Neuronal stem cell (in vitro differentiated cells): ENCODE results near the gene MAP3K5.

Source experiments
- DNase-seq: peaks from one replicate; pipeline ENCODE4 v3.0.0-alpha.2; 2013; ENCODE audit warnings: low spot score
- H2AFZ ChIP-seq: one replicate; pipeline ENCODE4 v1.6.1; 2013; ENCODE audit warnings: mild to moderate bottlenecking, low read length, inconsistent platforms
- H2AK5ac ChIP-seq: 2 replicates; pipeline ENCODE4 v1.6.1; 2013; ENCODE audit warnings: low read depth, mild to moderate bottlenecking, inconsistent platforms, low read length, moderate library complexity, mixed read lengths
- H2BK120ac ChIP-seq: 2 replicates; pipeline ENCODE4 v1.6.1; 2013; ENCODE audit warnings: low read depth, mild to moderate bottlenecking, inconsistent platforms, low read length, moderate library complexity, mixed read lengths
- H2BK12ac ChIP-seq: one replicate; pipeline ENCODE4 v1.6.1; 2013; ENCODE audit warnings: low read length, inconsistent platforms
- H2BK15ac ChIP-seq: 2 replicates; pipeline ENCODE4 v1.6.1; 2013; ENCODE audit warnings: mild to moderate bottlenecking, low read length, inconsistent platforms, mixed read lengths
- H2BK5ac ChIP-seq: one replicate; pipeline ENCODE4 v1.6.1; 2013; ENCODE audit warnings: inconsistent platforms, mild to moderate bottlenecking, low read length, moderate library complexity
- H3K14ac ChIP-seq: one replicate; pipeline ENCODE4 v1.6.1; 2013; ENCODE audit warnings: low read length, inconsistent platforms
- H3K18ac ChIP-seq: 2 replicates; pipeline ENCODE4 v1.6.1; 2013; ENCODE audit warnings: low read length, inconsistent platforms
- H3K23ac ChIP-seq: 2 replicates; pipeline ENCODE4 v1.6.1; 2013; ENCODE audit warnings: low read depth, mild to moderate bottlenecking, mixed read lengths, low read length, inconsistent platforms; ENCODE audit not compliant: poor library complexity
- H3K27ac ChIP-seq: replicated peaks from 3 replicates; pipeline ENCODE4 v1.5.1; 2013; ENCODE audit warnings: low read length, inconsistent platforms
- H3K27me3 ChIP-seq, 3 experiments: 2 replicates each; pipeline ENCODE4 v1.6.1; 2013; ENCODE audit warnings: low read length in 3 of 3, mild to moderate bottlenecking in 2 of 3, inconsistent platforms in 1 of 3, low read depth in 1 of 3, mixed read lengths in 1 of 3, moderate library complexity in 1 of 3; ENCODE audit not compliant: control insufficient read depth in 3 of 3, insufficient read depth in 3 of 3
- H3K36me3 ChIP-seq, 2 donors: replicated peaks in 1 of 2; 2 replicates each; pipeline ENCODE4 v1.6.1; 2013; ENCODE audit warnings: low read length in 2 of 2; ENCODE audit not compliant: control insufficient read depth in 2 of 2, insufficient read depth in 2 of 2
- H3K4ac ChIP-seq: 2 replicates; pipeline ENCODE4 v1.6.1; 2013; ENCODE audit warnings: inconsistent platforms, mild to moderate bottlenecking, low read length, moderate library complexity
- H3K4me1 ChIP-seq, 2 donors: 1 replicate in 1 of 2; 2 replicates in 1 of 2; pipeline ENCODE4 v1.6.1; 2013; ENCODE audit warnings: low read length in 2 of 2, low read depth in 1 of 2; ENCODE audit not compliant: control insufficient read depth in 2 of 2, insufficient read depth in 1 of 2
- H3K4me2 ChIP-seq: one replicate; pipeline ENCODE4 v1.6.1; 2013; ENCODE audit warnings: mild to moderate bottlenecking, low read length, inconsistent platforms; ENCODE audit not compliant: insufficient read depth, poor library complexity, severe bottlenecking
- H3K4me3 ChIP-seq, 2 donors: 2 replicates each; pipeline ENCODE4 v1.5.1; 2013; ENCODE audit warnings: low read length in 2 of 2, mild to moderate bottlenecking in 2 of 2, inconsistent platforms in 1 of 2, moderate library complexity in 1 of 2
- H3K79me1 ChIP-seq: one replicate; pipeline ENCODE4 v1.6.1; 2013; ENCODE audit warnings: low read depth, mild to moderate bottlenecking, inconsistent platforms, low read length, moderate library complexity
- H3K9ac ChIP-seq: one replicate; pipeline ENCODE4 v1.6.1; 2013; ENCODE audit warnings: mild to moderate bottlenecking, low read depth, low read length, inconsistent platforms; ENCODE audit not compliant: poor library complexity
- H3K9me3 ChIP-seq, 2 donors: replicated peaks in 1 of 2; 2 replicates each; pipeline versions ENCODE3 to v1.6.1; 2013; ENCODE audit warnings: low read length in 2 of 2, mild to moderate bottlenecking in 2 of 2, inconsistent platforms in 1 of 2, low read depth in 1 of 2, mixed read lengths in 1 of 2, moderate library complexity in 1 of 2; ENCODE audit not compliant: control insufficient read depth in 2 of 2, insufficient read depth in 1 of 2
- H4K8ac ChIP-seq: one replicate; pipeline ENCODE4 v1.6.1; 2013; ENCODE audit warnings: low read depth, mild to moderate bottlenecking, inconsistent platforms, low read length, moderate library complexity
- H4K91ac ChIP-seq: one replicate; pipeline ENCODE4 v1.6.1; 2013; ENCODE audit warnings: low read length, low read depth, mild to moderate bottlenecking, inconsistent platforms; ENCODE audit not compliant: poor library complexity
- WGBS, 2 donors: extraction: QIAGEN DNeasy Blood & Tissue Kit; methylation state at CpG; one replicate each; pipeline ENCODE4 v1.1.7; 2013; ENCODE audit warnings: missing lambda C conversion rate in 2 of 2, mixed read lengths in 1 of 2; ENCODE audit not compliant: insufficient read length in 2 of 2, insufficient replicate concordance in 1 of 2; ENCODE audit errors: extremely low coverage in 2 of 2; 5-methylcytosine and 5-hydroxymethylcytosine counted together

The MAP3K5 gene

GRCh38 chr6:136720045-136720770 is 72.1 kb downstream of the MAP3K5 start:
- no peak overlapping the region for H2BK15ac ChIP-seq
- no peak overlapping the region for H2AK5ac ChIP-seq
- no peak overlapping the region for H3K4me2 ChIP-seq
- no peaks in the 10 kb centered on the region for H3K79me1 ChIP-seq
- H3K36me3 ChIP-seq = no peaks in the 10 kb centered on the region
- no peak overlapping the region for H3K18ac ChIP-seq
- no peak overlapping the region for H2BK12ac ChIP-seq
- H4K91ac ChIP-seq = no peak overlapping the region
- peak overlapping the region; percentile 22 for H2AFZ ChIP-seq
- no peak overlapping the region for H2BK120ac ChIP-seq
- no CpG with 5 or more reads among the region's 13 CpGs for WGBS, 2 donors
- H3K9me3 ChIP-seq = no peaks in the 10 kb centered on the region
- no peak overlapping the region for H3K9ac ChIP-seq
- no peaks in the 10 kb centered on the region for H3K27me3 ChIP-seq
- no peak overlapping the region for H3K23ac ChIP-seq
- H3K27ac ChIP-seq = no peak overlapping the region
- no peak overlapping the region for H3K14ac ChIP-seq
- no peak for DNase-seq
- no peak overlapping the region for H3K4me3 ChIP-seq
- H3K4me1 ChIP-seq = no peaks in the 10 kb centered on the region
- H3K4ac ChIP-seq = no peak overlapping the region
- H2BK5ac ChIP-seq = no peak overlapping the region
- no peak overlapping the region for H4K8ac ChIP-seq

- Histone ChIP-seq H2AFZ (peak overlapping the region; percentile 22), H3K79me1 (no peaks in the 10 kb centered on the region), H3K36me3 (no peaks in the 10 kb centered on the region), H3K4me3 (no peak overlapping the region), H3K27ac (no peak overlapping the region), H3K4me1 (no peaks in the 10 kb centered on the region), H2BK5ac (no peak overlapping the region), H4K91ac (no peak overlapping the region), H2BK12ac (no peak overlapping the region), H4K8ac (no peak overlapping the region), H3K18ac (no peak overlapping the region), H3K27me3 (no peaks in the 10 kb centered on the region), H2AK5ac (no peak overlapping the region), H2BK120ac (no peak overlapping the region), H2BK15ac (no peak overlapping the region), H3K4ac (no peak overlapping the region), H3K9ac (no peak overlapping the region), H3K9me3 (no peaks in the 10 kb centered on the region), H3K4me2 (no peak overlapping the region), H3K23ac (no peak overlapping the region), H3K14ac (no peak overlapping the region)
- WGBS, 2 donors = no CpG with 5 or more reads among the region's 2 CpGs
- no peak for DNase-seq
These were observed 72.8 kb downstream of the MAP3K5 start for GRCh38 chr6:136719280-136720044.

- whole genome bisulfite sequencing, 2 donors = no CpG with 5 or more reads among the region's 1 CpG
- DNase-seq = no peak
- no peaks in the 10 kb centered on the region for H3K9me3 ChIP-seq
These were observed 73.8 kb downstream of the MAP3K5 start for GRCh38 chr6:136718476-136718875.

GRCh38 chr6:136717716-136717990 is 74.6 kb downstream of the MAP3K5 start:
- no peak overlapping the region for H3K27ac ChIP-seq
- no CpG with 5 or more reads among the region's 1 CpG for WGBS, 2 donors
- DNase-seq = no peak

More at GRCh38 chr6:136718476-136718875, 73.8 kb downstream of the MAP3K5 start:
- Histone ChIP-seq H2BK120ac (no peak overlapping the region), H3K79me1 (no peaks in the 10 kb centered on the region), H3K4me1 (no peaks in the 10 kb centered on the region), H3K4me2 (no peak overlapping the region), H2BK5ac (no peak overlapping the region), H2AK5ac (no peak overlapping the region), H3K4ac (no peak overlapping the region), H3K23ac (no peak overlapping the region), H3K4me3 (no peak overlapping the region), H4K8ac (no peak overlapping the region), H2BK15ac (no peak overlapping the region), H3K18ac (no peak overlapping the region), H3K14ac (no peak overlapping the region), H3K27me3 (no peaks in the 10 kb centered on the region), H4K91ac (no peak overlapping the region), H2AFZ (no peak overlapping the region), H3K36me3 (no peaks in the 10 kb centered on the region), H3K9ac (no peak overlapping the region), H2BK12ac (no peak overlapping the region), H3K27ac (no peak overlapping the region)

More at GRCh38 chr6:136717716-136717990, 74.6 kb downstream of the MAP3K5 start:
- Histone ChIP-seq H2BK12ac (no peak overlapping the region), H4K8ac (no peak overlapping the region), H2BK5ac (no peak overlapping the region), H4K91ac (no peak overlapping the region), H3K4ac (no peak overlapping the region), H3K4me1 (no peaks in the 10 kb centered on the region), H2AK5ac (no peak overlapping the region), H3K4me3 (no peak overlapping the region), H3K4me2 (no peak overlapping the region), H3K18ac (no peak overlapping the region), H3K9ac (no peak overlapping the region), H3K9me3 (no peaks in the 10 kb centered on the region), H3K23ac (no peak overlapping the region), H3K27me3 (no peaks in the 10 kb centered on the region), H3K79me1 (no peaks in the 10 kb centered on the region), H3K36me3 (no peaks in the 10 kb centered on the region), H2AFZ (no peak overlapping the region), H2BK120ac (no peak overlapping the region), H2BK15ac (no peak overlapping the region), H3K14ac (no peak overlapping the region)
